ENCODE measurements around the gene NPPB. TPM values are rescaled to one million over a fixed set of nuclear protein-coding genes. Genes with fewer than 3 reads are reported as not detected.

Gene NPPB
- total and polyA plus RNA-seq, 2 experiments from 2014 or later = 0.95 TPM; not detected in 1

DNA sequence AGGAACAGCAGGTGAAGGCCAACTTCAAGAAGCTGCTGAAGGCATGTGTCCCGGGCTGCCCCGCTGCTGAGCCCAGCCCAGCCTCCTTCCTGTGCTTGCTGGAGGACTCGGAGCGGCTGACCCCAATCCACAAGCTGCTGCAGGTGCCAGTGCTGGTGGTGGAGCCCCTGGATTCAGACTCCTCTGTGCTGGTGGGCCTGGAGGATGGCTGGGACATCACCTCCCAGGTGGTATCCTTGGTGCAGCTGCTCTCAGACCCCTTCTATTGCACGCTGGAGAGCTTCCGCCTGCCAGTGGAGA is 20.1 kb upstream of the NPPB start:
- TF ChIP-seq ZNF114 (CRISPR knock-in tag; IDR thresholded peaks at IDR 0.05) (no peak), CREB1 (CRISPR knock-in tag; IDR thresholded peaks at IDR 0.05; ENCODE audit: low read depth) (no peak), POLR2AphosphoS5 (IDR thresholded peaks at IDR 0.05; ENCODE audit: low read depth) (no peak), ZNF331 (CRISPR knock-in tag; IDR thresholded peaks at IDR 0.05; ENCODE audit: low read depth) (no peak), STAT1 (IDR thresholded peaks at IDR 0.05; ENCODE audit: unreplicated experiment) (no peak), NANOG (IDR thresholded peaks at IDR 0.05; ENCODE audit: borderline replicate concordance) (no peak), EZH2 (IDR thresholded peaks at IDR 0.05; ENCODE audit: low read depth, unreplicated experiment) (no peak), JUNB (IDR thresholded peaks at IDR 0.05; ENCODE audit: unreplicated experiment) (no peak), EZH2phosphoT487 (IDR thresholded peaks at IDR 0.05; ENCODE audit: unreplicated experiment) (no peak)
- TF ChIP-seq, protein P1, sequence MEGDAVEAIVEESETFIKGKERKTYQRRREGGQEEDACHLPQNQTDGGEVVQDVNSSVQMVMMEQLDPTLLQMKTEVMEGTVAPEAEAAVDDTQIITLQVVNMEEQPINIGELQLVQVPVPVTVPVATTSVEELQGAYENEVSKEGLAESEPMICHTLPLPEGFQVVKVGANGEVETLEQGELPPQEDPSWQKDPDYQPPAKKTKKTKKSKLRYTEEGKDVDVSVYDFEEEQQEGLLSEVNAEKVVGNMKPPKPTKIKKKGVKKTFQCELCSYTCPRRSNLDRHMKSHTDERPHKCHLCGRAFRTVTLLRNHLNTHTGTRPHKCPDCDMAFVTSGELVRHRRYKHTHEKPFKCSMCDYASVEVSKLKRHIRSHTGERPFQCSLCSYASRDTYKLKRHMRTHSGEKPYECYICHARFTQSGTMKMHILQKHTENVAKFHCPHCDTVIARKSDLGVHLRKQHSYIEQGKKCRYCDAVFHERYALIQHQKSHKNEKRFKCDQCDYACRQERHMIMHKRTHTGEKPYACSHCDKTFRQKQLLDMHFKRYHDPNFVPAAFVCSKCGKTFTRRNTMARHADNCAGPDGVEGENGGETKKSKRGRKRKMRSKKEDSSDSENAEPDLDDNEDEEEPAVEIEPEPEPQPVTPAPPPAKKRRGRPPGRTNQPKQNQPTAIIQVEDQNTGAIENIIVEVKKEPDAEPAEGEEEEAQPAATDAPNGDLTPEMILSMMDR (conservative IDR thresholded peaks at IDR 0.05; ENCODE audit: low read depth in 2 of 2) = no peak
- TF ChIP-seq, protein P2, sequence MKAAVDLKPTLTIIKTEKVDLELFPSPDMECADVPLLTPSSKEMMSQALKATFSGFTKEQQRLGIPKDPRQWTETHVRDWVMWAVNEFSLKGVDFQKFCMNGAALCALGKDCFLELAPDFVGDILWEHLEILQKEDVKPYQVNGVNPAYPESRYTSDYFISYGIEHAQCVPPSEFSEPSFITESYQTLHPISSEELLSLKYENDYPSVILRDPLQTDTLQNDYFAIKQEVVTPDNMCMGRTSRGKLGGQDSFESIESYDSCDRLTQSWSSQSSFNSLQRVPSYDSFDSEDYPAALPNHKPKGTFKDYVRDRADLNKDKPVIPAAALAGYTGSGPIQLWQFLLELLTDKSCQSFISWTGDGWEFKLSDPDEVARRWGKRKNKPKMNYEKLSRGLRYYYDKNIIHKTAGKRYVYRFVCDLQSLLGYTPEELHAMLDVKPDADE (IDR thresholded peaks at IDR 0.05) = no peak
- TF ChIP-seq, protein P3, sequence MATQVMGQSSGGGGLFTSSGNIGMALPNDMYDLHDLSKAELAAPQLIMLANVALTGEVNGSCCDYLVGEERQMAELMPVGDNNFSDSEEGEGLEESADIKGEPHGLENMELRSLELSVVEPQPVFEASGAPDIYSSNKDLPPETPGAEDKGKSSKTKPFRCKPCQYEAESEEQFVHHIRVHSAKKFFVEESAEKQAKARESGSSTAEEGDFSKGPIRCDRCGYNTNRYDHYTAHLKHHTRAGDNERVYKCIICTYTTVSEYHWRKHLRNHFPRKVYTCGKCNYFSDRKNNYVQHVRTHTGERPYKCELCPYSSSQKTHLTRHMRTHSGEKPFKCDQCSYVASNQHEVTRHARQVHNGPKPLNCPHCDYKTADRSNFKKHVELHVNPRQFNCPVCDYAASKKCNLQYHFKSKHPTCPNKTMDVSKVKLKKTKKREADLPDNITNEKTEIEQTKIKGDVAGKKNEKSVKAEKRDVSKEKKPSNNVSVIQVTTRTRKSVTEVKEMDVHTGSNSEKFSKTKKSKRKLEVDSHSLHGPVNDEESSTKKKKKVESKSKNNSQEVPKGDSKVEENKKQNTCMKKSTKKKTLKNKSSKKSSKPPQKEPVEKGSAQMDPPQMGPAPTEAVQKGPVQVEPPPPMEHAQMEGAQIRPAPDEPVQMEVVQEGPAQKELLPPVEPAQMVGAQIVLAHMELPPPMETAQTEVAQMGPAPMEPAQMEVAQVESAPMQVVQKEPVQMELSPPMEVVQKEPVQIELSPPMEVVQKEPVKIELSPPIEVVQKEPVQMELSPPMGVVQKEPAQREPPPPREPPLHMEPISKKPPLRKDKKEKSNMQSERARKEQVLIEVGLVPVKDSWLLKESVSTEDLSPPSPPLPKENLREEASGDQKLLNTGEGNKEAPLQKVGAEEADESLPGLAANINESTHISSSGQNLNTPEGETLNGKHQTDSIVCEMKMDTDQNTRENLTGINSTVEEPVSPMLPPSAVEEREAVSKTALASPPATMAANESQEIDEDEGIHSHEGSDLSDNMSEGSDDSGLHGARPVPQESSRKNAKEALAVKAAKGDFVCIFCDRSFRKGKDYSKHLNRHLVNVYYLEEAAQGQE (IDR thresholded peaks at IDR 0.05; ENCODE audit: unreplicated experiment) = no peak
- TF ChIP-seq, protein P4, sequence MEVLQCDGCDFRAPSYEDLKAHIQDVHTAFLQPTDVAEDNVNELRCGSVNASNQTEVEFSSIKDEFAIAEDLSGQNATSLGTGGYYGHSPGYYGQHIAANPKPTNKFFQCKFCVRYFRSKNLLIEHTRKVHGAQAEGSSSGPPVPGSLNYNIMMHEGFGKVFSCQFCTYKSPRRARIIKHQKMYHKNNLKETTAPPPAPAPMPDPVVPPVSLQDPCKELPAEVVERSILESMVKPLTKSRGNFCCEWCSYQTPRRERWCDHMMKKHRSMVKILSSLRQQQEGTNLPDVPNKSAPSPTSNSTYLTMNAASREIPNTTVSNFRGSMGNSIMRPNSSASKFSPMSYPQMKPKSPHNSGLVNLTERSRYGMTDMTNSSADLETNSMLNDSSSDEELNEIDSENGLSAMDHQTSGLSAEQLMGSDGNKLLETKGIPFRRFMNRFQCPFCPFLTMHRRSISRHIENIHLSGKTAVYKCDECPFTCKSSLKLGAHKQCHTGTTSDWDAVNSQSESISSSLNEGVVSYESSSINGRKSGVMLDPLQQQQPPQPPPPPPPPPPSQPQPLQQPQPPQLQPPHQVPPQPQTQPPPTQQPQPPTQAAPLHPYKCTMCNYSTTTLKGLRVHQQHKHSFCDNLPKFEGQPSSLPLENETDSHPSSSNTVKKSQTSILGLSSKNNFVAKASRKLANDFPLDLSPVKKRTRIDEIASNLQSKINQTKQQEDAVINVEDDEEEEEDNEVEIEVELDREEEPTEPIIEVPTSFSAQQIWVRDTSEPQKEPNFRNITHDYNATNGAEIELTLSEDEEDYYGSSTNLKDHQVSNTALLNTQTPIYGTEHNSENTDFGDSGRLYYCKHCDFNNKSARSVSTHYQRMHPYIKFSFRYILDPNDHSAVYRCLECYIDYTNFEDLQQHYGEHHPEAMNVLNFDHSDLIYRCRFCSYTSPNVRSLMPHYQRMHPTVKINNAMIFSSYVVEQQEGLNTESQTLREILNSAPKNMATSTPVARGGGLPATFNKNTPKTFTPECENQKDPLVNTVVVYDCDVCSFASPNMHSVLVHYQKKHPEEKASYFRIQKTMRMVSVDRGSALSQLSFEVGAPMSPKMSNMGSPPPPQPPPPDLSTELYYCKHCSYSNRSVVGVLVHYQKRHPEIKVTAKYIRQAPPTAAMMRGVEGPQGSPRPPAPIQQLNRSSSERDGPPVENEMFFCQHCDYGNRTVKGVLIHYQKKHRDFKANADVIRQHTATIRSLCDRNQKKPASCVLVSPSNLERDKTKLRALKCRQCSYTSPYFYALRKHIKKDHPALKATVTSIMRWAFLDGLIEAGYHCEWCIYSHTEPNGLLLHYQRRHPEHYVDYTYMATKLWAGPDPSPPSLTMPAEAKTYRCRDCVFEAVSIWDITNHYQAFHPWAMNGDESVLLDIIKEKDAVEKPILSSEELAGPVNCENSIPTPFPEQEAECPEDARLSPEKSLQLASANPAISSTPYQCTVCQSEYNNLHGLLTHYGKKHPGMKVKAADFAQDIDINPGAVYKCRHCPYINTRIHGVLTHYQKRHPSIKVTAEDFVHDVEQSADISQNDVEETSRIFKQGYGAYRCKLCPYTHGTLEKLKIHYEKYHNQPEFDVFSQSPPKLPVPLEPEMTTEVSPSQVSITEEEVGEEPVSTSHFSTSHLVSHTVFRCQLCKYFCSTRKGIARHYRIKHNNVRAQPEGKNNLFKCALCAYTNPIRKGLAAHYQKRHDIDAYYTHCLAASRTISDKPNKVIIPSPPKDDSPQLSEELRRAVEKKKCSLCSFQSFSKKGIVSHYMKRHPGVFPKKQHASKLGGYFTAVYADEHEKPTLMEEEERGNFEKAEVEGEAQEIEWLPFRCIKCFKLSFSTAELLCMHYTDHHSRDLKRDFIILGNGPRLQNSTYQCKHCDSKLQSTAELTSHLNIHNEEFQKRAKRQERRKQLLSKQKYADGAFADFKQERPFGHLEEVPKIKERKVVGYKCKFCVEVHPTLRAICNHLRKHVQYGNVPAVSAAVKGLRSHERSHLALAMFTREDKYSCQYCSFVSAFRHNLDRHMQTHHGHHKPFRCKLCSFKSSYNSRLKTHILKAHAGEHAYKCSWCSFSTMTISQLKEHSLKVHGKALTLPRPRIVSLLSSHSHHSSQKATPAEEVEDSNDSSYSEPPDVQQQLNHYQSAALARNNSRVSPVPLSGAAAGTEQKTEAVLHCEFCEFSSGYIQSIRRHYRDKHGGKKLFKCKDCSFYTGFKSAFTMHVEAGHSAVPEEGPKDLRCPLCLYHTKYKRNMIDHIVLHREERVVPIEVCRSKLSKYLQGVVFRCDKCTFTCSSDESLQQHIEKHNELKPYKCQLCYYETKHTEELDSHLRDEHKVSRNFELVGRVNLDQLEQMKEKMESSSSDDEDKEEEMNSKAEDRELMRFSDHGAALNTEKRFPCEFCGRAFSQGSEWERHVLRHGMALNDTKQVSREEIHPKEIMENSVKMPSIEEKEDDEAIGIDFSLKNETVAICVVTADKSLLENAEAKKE (CRISPR knock-in tag; IDR thresholded peaks at IDR 0.05) = no peak
- Histone ChIP-seq H3K27me3 (ENCODE audit: insufficient read depth) (no peaks in the 10 kb centered on the region), H3K27ac (ENCODE audit: low read depth) (no peak overlapping the region), H3F3A (replicated peaks; ENCODE audit: low read depth) (no peaks in the 10 kb centered on the region), H3K4me2 (no peak overlapping the region), H3K4me1 (ENCODE audit: insufficient read depth) (peaks cover 3% of the 10 kb centered on the region; the same call in 1 of the 2 replicates), H3K4me3 (no peak overlapping the region), H4K20me1 (replicated peaks; ENCODE audit: insufficient read depth) (no peaks in the 10 kb centered on the region), H2AFZ (no peak overlapping the region), H3K79me2 (replicated peaks; ENCODE audit: insufficient read depth) (no peaks in the 10 kb centered on the region), H3K9me2 (ENCODE audit: insufficient read depth) (no peaks in the 10 kb centered on the region), H3K36me3 (ENCODE audit: insufficient read depth) (no peaks in the 10 kb centered on the region)
- peaks cover 8% of the 10 kb centered on the region for H3K4me1 Mint-ChIP-seq
- peaks cover 8% of the 10 kb centered on the region for H3K27me3 Mint-ChIP-seq (ENCODE audit: insufficient read depth, low read depth, poor library complexity)
- H3K9me3 Mint-ChIP-seq = no peaks in the 10 kb centered on the region
- H3K36me3 Mint-ChIP-seq (ENCODE audit: low read depth) = no peaks in the 10 kb centered on the region; the same call in 2 of the 3 replicates
- DNase-seq (ENCODE audit: low spot score) (no peak), ATAC-seq (no peak)
- no peak overlapping the region for H3K27ac Mint-ChIP-seq
- H3K4me3 Mint-ChIP-seq = no peak overlapping the region

Measured in GM23338 (cell line).